Cardiac muscle cell (in vitro differentiated cells and primary cell): ENCODE measurements around the gene ZNF23. TPM values are rescaled to one million over a fixed set of nuclear protein-coding genes. Genes with fewer than 3 reads are reported as not detected.

Source experiments
- DNase-seq, 2 donors: peaks; one replicate each; pipeline versions ENCODE4 v3.0.0 to v3.0.0-alpha.2; 2010 to 2017; ENCODE audit warnings: low read depth in 1 of 2, low spot score in 1 of 2
- H3K27ac ChIP-seq: fragments of 200-600 bp; sonication (generic); 2 replicates; pipeline ENCODE4 v1.5.1; 2016
- H3K27me3 ChIP-seq: fragments of 200-600 bp; sonication (generic); 2 replicates; pipeline ENCODE4 v1.6.0; 2016; ENCODE audit warnings: control low read depth
- H3K36me3 ChIP-seq: fragments of 200-600 bp; sonication (generic); 2 replicates; pipeline ENCODE4 v1.5.1; 2016; ENCODE audit warnings: control low read depth
- H3K4me1 ChIP-seq: fragments of 200-600 bp; sonication (generic); 2 replicates; pipeline ENCODE4 v1.8.1; 2017; ENCODE audit warnings: low read depth, mild to moderate bottlenecking, mixed run types
- H3K4me3 ChIP-seq: fragments of 200-600 bp; sonication (generic); 2 replicates; pipeline ENCODE4 v1.5.1; 2016; ENCODE audit warnings: mild to moderate bottlenecking
- H3K9me3 ChIP-seq: fragments of 200-600 bp; sonication (generic); 2 replicates; pipeline ENCODE4 v1.5.1; 2017; ENCODE audit warnings: low read depth, mild to moderate bottlenecking, control low read depth
- polyA plus RNA-seq: library from polyadenylated mRNA; unstranded; fragments of >200 nt; fragmentation: Nextera tagmentation; extraction: Ambion mirVana; gene quantifications from 2 replicates; pipeline ENCODE4 v1.2.1, GENCODE V29; 2016
- total RNA-seq: library from RNA; depleted of rRNA; stranded (reverse); fragments of >200 nt; gene quantifications from 2 replicates; pipeline ENCODE4 v1.2.3, GENCODE V29; 2016
- TF ChIP-seq, protein P1 (sequence below): IDR thresholded peaks from 2 replicates; pipeline ENCODE4 v1.5.1; 2012; ENCODE audit warnings: low read depth, mild to moderate bottlenecking, low read length

ZNF23 gene
- total and polyA plus RNA-seq, 2 experiments from 2014 or later: 8.0 to 8.5 TPM

DNA sequence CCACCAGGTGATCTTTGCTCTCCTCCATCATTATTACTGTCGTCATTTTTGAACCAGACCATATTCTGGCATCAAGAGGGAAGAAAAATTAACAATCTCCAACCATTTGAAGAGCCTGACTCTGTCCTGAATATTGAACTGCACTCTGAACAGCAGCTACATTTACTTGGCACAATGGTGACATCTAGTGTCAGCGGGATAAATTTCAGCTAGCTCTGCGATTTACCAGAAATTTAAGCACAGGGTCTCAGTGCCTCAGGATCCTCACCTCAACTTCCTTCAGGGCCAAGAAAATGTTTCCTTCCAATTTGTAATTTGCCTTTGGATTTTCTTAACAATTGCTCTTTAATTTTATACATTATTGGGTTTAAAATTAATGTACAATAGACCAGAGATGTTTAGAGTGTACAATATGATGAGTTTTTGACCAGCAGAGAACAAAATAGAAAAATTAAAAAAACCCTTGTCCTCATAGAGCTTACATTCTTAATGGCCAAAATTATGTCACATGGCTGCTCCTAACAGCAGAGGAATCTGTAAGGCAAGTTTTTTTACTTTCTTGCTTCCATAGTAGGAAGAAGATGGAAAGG lies 37.8 kb upstream of the ZNF23 start:
- Histone ChIP-seq H3K27ac (no peak overlapping the region), H3K9me3 (no peaks in the 10 kb centered on the region), H3K4me3 (no peak overlapping the region), H3K27me3 (no peaks in the 10 kb centered on the region), H3K4me1 (no peaks in the 10 kb centered on the region), H3K36me3 (no peaks in the 10 kb centered on the region)
- peak; percentile 66 to 77 for DNase-seq
- TF ChIP-seq, protein P1, sequence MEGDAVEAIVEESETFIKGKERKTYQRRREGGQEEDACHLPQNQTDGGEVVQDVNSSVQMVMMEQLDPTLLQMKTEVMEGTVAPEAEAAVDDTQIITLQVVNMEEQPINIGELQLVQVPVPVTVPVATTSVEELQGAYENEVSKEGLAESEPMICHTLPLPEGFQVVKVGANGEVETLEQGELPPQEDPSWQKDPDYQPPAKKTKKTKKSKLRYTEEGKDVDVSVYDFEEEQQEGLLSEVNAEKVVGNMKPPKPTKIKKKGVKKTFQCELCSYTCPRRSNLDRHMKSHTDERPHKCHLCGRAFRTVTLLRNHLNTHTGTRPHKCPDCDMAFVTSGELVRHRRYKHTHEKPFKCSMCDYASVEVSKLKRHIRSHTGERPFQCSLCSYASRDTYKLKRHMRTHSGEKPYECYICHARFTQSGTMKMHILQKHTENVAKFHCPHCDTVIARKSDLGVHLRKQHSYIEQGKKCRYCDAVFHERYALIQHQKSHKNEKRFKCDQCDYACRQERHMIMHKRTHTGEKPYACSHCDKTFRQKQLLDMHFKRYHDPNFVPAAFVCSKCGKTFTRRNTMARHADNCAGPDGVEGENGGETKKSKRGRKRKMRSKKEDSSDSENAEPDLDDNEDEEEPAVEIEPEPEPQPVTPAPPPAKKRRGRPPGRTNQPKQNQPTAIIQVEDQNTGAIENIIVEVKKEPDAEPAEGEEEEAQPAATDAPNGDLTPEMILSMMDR: peak; percentile 74

DNA sequence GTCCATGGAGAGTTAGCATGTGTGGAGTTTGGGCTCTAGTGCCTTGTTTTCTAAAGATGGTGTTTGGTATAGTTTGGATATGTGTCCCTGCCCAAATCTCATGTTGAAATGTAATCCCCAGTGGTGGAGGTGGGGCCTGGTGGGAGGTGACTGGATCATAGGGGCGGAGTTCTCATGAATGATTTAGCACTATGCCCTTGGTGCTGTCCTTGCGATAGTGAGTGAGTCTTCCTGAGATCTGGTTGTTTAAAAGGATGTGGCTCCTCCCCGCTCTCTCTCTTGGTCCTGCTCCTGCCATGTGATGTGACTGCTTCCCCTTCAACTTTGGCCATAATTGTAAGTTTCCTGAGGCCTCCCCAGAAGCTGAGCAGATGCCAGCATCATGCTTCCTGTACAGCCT lies 36.0 kb upstream of the ZNF23 start:
- Histone ChIP-seq H3K4me3 (no peak overlapping the region), H3K27ac (no peak overlapping the region), H3K27me3 (no peaks in the 10 kb centered on the region), H3K9me3 (no peaks in the 10 kb centered on the region), H3K36me3 (no peaks in the 10 kb centered on the region), H3K4me1 (no peaks in the 10 kb centered on the region)
- DNase-seq: no peak
- TF ChIP-seq, protein P1: no peak

- Histone ChIP-seq H3K4me1 (no peaks in the 10 kb centered on the region), H3K36me3 (no peaks in the 10 kb centered on the region), H3K27ac (no peak overlapping the region), H3K27me3 (peaks cover 8% of the 10 kb centered on the region), H3K4me3 (no peak overlapping the region), H3K9me3 (no peaks in the 10 kb centered on the region)
- TF ChIP-seq, protein P1: no peak
- no peak for DNase-seq
These were observed 31.2 kb upstream of the ZNF23 start for GRCh38 chr16:71493213-71493612.

GRCh38 chr16:71492786-71493185 lies 30.7 kb upstream of the ZNF23 start:
- H3K36me3 ChIP-seq: no peaks in the 10 kb centered on the region
- TF ChIP-seq, protein P1: no peak
- H3K9me3 ChIP-seq: no peaks in the 10 kb centered on the region
- H3K4me1 ChIP-seq: no peaks in the 10 kb centered on the region
- no peak overlapping the region for H3K27ac ChIP-seq
- DNase-seq: no peak
- peaks cover 8% of the 10 kb centered on the region for H3K27me3 ChIP-seq
- H3K4me3 ChIP-seq: no peak overlapping the region

DNA sequence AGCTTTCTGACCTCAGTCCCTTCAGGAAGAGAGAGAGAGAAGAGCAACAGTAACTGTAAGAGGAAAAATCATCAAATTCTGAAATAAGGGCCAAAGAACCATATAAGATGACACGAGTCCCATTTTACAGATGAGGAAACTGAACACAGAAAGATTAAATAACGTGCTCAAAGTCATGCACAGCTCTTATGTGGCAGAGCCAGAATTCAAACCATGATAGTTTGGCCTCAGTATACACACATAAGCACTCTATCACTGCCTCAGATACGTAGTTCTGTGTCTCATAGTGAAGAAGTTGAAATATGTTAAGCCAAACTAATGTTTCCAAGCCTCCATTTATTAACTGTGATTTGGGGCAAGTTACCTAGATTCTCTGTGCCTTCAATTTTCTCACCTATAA lies 29.0 kb upstream of the ZNF23 start:
- no peaks in the 10 kb centered on the region for H3K4me1 ChIP-seq
- no peak overlapping the region for H3K4me3 ChIP-seq
- H3K27me3 ChIP-seq: peaks cover 10% of the 10 kb centered on the region
- no peak for DNase-seq
- TF ChIP-seq, protein P1: no peak
- no peaks in the 10 kb centered on the region for H3K9me3 ChIP-seq
- no peak overlapping the region for H3K27ac ChIP-seq
- H3K36me3 ChIP-seq: no peaks in the 10 kb centered on the region
